Lower lobe of right lung (tissue), 2 donors: ENCODE measurements around the gene CBFA2T3. TPM values are rescaled to one million over a fixed set of nuclear protein-coding genes. Genes with fewer than 3 reads are reported as not detected.

ENCODE experiments used
- ATAC-seq, 2 donors: fragments of 200-7000 bp; cut with Tn5 transposase; one replicate each; pipeline ENCODE4 v1.9.1; 2020 to 2022; ENCODE audit warnings: mild to moderate bottlenecking in 2 of 2, moderate library complexity in 2 of 2
- DNase-seq: peaks from one replicate; pipeline ENCODE4 v3.0.0-alpha.2; 2020
- H3K27ac ChIP-seq: fragments of 200-600 bp; one replicate; pipeline ENCODE4 v1.8.0; 2022
- H3K27me3 ChIP-seq: fragments of 200-600 bp; one replicate; pipeline ENCODE4 v1.8.0; 2022; ENCODE audit warnings: low read depth
- H3K36me3 ChIP-seq: fragments of 200-600 bp; one replicate; pipeline ENCODE4 v1.8.0; 2022; ENCODE audit warnings: mild to moderate bottlenecking
- H3K4me1 ChIP-seq: fragments of 200-600 bp; one replicate; pipeline ENCODE4 v1.8.0; 2022
- H3K4me3 ChIP-seq: fragments of 200-600 bp; one replicate; pipeline ENCODE4 v1.8.0; 2022; ENCODE audit warnings: mild to moderate bottlenecking
- H3K9me3 ChIP-seq: fragments of 200-600 bp; one replicate; pipeline ENCODE4 v1.8.0; 2022
- CTCF ChIP-seq: fragments of 200-600 bp; IDR thresholded peaks from one replicate; pipeline ENCODE4 v1.8.0; 2022; ENCODE audit warnings: antibody characterized with exemption, mild to moderate bottlenecking
- intact Hi-C: fragments of 100-400 bp; cut with DNase I; formaldehyde crosslinking; loops from one replicate; pipeline ENCODE4 v1.11.0; 2022
- total RNA-seq: library from RNA; stranded (reverse); fragmentation: NEBNext Ultra II Directional; extraction: Animal tissue kit (Norgen Biotek cat#: 25700); gene quantifications from one replicate; pipeline ENCODE4 v1.2.1, GENCODE V29; 2021
- donor health status: DM: no; HTN: yes; CAD: no; lungs with severe emphysema.

Gene CBFA2T3
- total RNA-seq, 1 donor from 2014 or later = 14.3 TPM

- intact Hi-C loops = no loop called here
Measured at GRCh38 chr16:88855176-88855575, 121.8 kb downstream of the CBFA2T3 start.

GRCh38 chr16:88854306-88855111 lies 122.5 kb downstream of the CBFA2T3 start:
- Histone ChIP-seq H3K27ac (no peak overlapping the region), H3K4me1 (peaks cover 48% of the 10 kb centered on the region)

More at GRCh38 chr16:88855176-88855575, 121.8 kb downstream of the CBFA2T3 start:
- Histone ChIP-seq H3K9me3 (no peaks in the 10 kb centered on the region), H3K27ac (no peak overlapping the region), H3K36me3 (peaks cover 33% of the 10 kb centered on the region), H3K27me3 (no peaks in the 10 kb centered on the region), H3K4me3 (no peak overlapping the region), H3K4me1 (peaks cover 48% of the 10 kb centered on the region)
- DNase-seq (no peak), ATAC-seq (no peak)
- TF ChIP-seq CTCF = no peak

GRCh38 chr16:88853325-88853941 lies 123.6 kb downstream of the CBFA2T3 start:
- Histone ChIP-seq H3K36me3 (peaks cover 24% of the 10 kb centered on the region), H3K9me3 (no peaks in the 10 kb centered on the region), H3K4me1 (peaks cover 41% of the 10 kb centered on the region), H3K27ac (no peak overlapping the region), H3K27me3 (no peaks in the 10 kb centered on the region), H3K4me3 (no peak overlapping the region)
- ATAC-seq = no peak
- intact Hi-C loops = no loop called here
- DNase-seq = peak; percentile 74
- TF ChIP-seq CTCF = no peak

More at GRCh38 chr16:88854306-88855111, 122.5 kb downstream of the CBFA2T3 start:
- intact Hi-C loops = no loop called here
- H3K27me3 ChIP-seq = no peaks in the 10 kb centered on the region
- H3K4me3 ChIP-seq = no peak overlapping the region
- peaks cover 33% of the 10 kb centered on the region for H3K36me3 ChIP-seq
- H3K9me3 ChIP-seq = no peaks in the 10 kb centered on the region
- ATAC-seq (no peak), DNase-seq (peak; percentile 60)
- TF ChIP-seq CTCF = no peak

GRCh38 chr16:88851616-88852015 lies 125.4 kb downstream of the CBFA2T3 start:
- ATAC-seq = no peak
- intact Hi-C loops = no loop called here
- peaks cover 29% of the 10 kb centered on the region for H3K4me1 ChIP-seq
- no peaks in the 10 kb centered on the region for H3K27me3 ChIP-seq
- no peak for TF ChIP-seq CTCF
- H3K4me3 ChIP-seq = no peak overlapping the region
- H3K36me3 ChIP-seq = peaks cover 36% of the 10 kb centered on the region
- no peaks in the 10 kb centered on the region for H3K9me3 ChIP-seq
- H3K27ac ChIP-seq = no peak overlapping the region
- DNase-seq = no peak

GRCh38 chr16:88850531-88851199 lies 126.3 kb downstream of the CBFA2T3 start:
- Histone ChIP-seq H3K27me3 (no peaks in the 10 kb centered on the region), H3K4me1 (peaks cover 22% of the 10 kb centered on the region), H3K4me3 (no peak overlapping the region), H3K27ac (no peak overlapping the region), H3K9me3 (no peaks in the 10 kb centered on the region), H3K36me3 (peaks cover 36% of the 10 kb centered on the region)
- DNase-seq (no peak), ATAC-seq (no peak)
- no peak for TF ChIP-seq CTCF
- intact Hi-C loops = no loop called here
